Measurements from ENCODE around the gene S100A2. TPM values are rescaled to one million over a fixed set of nuclear protein-coding genes. Genes with fewer than 3 reads are reported as not detected.

Gene S100A2
- total and polyA plus RNA-seq, 2 of the 13 experiments (the other 11 are each of a cell fraction or from before 2014, with no cell fraction given) = 1.2 TPM

DNA sequence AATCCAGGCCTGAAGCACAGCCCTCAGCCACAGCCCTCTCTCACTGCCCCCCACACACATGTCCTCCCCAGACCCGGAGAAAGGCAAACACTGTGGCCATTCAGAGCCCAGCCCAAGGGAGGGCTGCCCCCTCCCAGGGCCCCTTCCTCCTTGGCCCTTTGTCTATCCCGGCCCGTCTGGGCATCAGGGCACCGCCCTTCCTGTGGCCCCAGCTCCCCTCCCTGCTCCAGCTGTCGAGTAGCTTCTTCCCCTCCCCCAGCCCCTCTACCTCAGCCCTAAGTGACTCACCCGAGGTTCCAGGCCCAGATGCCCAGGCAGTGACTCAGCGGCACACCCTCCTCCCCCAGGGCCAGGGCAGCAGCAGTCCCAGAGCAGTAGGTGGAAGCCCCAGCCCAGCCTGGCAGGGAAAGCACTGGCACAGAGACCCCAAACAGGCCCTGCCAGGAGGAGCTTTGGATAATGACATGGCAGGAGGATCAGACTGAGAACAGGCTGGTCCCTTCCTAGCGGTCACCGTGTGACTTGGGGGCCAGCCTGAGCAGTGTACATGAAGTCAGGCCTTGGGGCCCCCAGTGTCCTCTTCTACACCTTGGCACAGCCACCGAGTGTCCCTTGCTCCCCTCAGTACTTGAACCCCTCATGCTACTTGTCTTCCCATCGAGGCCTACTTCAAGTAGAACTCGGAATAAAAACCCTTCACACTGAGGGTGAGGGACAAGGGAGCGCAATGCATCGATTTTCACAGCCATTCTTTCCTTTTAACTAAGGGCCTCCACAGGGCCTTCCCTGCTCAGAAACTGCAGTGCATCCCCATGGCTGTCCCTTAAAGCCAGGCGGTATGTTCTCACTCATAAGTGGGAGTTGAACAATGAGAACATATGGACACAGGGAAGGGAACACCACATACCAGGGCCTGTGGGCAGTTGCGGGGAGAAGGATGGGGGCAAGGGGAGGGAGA is 1.0 kb upstream of the S100A2 start (continued):
- TF ChIP-seq PAWR (CRISPR knock-in tag; IDR thresholded peaks at IDR 0.05; ENCODE audit: borderline replicate concordance) (no peak), FOXO1 (CRISPR knock-in tag; IDR thresholded peaks at IDR 0.05) (peak; percentile 13; the same call in 1 of the 2 replicates), ZNF232 (CRISPR knock-in tag; IDR thresholded peaks at IDR 0.05; ENCODE audit: borderline replicate concordance) (no peak), SMARCE1 (IDR thresholded peaks at IDR 0.05; ENCODE audit: borderline replicate concordance) (no peak), HIVEP1 (CRISPR knock-in tag; IDR thresholded peaks at IDR 0.05) (no peak), ZSCAN25 (CRISPR knock-in tag; IDR thresholded peaks at IDR 0.05) (no peak), SCMH1 (CRISPR knock-in tag; IDR thresholded peaks at IDR 0.05; ENCODE audit: borderline replicate concordance) (no peak), SMAD9 (CRISPR knock-in tag; IDR thresholded peaks at IDR 0.05) (no peak), ZNF251 (CRISPR knock-in tag; IDR thresholded peaks at IDR 0.05) (no peak), ZNF788 (CRISPR knock-in tag; IDR thresholded peaks at IDR 0.05; ENCODE audit: borderline replicate concordance) (0 out of 2 replicates have a peak, but pooled peaks have one; percentile 12), TMF1 (CRISPR knock-in tag; IDR thresholded peaks at IDR 0.05; ENCODE audit: low read depth) (no peak), MZF1 (CRISPR knock-in tag; IDR thresholded peaks at IDR 0.05; ENCODE audit: borderline replicate concordance) (no peak), ZMYM2 (CRISPR knock-in tag; IDR thresholded peaks at IDR 0.05) (no peak), BHLHE40 (IDR thresholded peaks at IDR 0.05; ENCODE audit: low read length) (no peak), SIN3B (IDR thresholded peaks at IDR 0.05; ENCODE audit: low read length) (no peak), ZNF430 (CRISPR knock-in tag; IDR thresholded peaks at IDR 0.05) (no peak), ZNF674 (CRISPR knock-in tag; IDR thresholded peaks at IDR 0.05; ENCODE audit: low read depth) (no peak), MTA3 (CRISPR knock-in tag; IDR thresholded peaks at IDR 0.05) (no peak), ZMYM3 (CRISPR knock-in tag; IDR thresholded peaks at IDR 0.05) (no peak)
- TF ChIP-seq, protein P1, sequence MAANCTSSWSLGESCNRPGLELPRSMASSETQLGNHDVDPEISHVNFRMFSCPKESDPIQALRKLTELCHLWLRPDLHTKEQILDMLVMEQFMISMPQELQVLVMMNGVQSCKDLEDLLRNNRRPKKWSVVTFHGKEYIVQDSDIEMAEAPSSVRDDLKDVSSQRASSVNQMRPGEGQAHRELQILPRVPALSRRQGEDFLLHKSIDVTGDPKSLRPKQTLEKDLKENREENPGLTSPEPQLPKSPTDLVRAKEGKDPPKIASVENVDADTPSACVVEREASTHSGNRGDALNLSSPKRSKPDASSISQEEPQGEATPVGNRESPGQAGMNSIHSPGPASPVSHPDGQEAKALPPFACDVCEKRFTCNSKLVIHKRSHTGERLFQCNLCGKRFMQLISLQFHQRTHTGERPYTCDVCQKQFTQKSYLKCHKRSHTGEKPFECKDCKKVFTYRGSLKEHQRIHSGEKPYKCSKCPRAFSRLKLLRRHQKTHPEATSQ (CRISPR knock-in tag; IDR thresholded peaks at IDR 0.05; ENCODE audit: borderline replicate concordance) = no peak
- TF ChIP-seq, protein P2, sequence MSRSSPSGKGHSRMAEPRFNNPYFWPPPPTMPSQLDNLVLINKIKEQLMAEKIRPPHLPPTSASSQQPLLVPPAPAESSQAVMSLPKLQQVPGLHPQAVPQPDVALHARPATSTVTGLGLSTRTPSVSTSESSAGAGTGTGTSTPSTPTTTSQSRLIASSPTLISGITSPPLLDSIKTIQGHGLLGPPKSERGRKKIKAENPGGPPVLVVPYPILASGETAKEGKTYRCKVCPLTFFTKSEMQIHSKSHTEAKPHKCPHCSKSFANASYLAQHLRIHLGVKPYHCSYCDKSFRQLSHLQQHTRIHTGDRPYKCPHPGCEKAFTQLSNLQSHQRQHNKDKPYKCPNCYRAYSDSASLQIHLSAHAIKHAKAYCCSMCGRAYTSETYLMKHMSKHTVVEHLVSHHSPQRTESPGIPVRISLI (CRISPR knock-in tag; IDR thresholded peaks at IDR 0.05; ENCODE audit: borderline replicate concordance) = no peak
- TF ChIP-seq, protein P3, sequence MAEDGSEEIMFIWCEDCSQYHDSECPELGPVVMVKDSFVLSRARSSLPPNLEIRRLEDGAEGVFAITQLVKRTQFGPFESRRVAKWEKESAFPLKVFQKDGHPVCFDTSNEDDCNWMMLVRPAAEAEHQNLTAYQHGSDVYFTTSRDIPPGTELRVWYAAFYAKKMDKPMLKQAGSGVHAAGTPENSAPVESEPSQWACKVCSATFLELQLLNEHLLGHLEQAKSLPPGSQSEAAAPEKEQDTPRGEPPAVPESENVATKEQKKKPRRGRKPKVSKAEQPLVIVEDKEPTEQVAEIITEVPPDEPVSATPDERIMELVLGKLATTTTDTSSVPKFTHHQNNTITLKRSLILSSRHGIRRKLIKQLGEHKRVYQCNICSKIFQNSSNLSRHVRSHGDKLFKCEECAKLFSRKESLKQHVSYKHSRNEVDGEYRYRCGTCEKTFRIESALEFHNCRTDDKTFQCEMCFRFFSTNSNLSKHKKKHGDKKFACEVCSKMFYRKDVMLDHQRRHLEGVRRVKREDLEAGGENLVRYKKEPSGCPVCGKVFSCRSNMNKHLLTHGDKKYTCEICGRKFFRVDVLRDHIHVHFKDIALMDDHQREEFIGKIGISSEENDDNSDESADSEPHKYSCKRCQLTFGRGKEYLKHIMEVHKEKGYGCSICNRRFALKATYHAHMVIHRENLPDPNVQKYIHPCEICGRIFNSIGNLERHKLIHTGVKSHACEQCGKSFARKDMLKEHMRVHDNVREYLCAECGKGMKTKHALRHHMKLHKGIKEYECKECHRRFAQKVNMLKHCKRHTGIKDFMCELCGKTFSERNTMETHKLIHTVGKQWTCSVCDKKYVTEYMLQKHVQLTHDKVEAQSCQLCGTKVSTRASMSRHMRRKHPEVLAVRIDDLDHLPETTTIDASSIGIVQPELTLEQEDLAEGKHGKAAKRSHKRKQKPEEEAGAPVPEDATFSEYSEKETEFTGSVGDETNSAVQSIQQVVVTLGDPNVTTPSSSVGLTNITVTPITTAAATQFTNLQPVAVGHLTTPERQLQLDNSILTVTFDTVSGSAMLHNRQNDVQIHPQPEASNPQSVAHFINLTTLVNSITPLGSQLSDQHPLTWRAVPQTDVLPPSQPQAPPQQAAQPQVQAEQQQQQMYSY (CRISPR knock-in tag; IDR thresholded peaks at IDR 0.05) = no peak
- TF ChIP-seq, protein P4, sequence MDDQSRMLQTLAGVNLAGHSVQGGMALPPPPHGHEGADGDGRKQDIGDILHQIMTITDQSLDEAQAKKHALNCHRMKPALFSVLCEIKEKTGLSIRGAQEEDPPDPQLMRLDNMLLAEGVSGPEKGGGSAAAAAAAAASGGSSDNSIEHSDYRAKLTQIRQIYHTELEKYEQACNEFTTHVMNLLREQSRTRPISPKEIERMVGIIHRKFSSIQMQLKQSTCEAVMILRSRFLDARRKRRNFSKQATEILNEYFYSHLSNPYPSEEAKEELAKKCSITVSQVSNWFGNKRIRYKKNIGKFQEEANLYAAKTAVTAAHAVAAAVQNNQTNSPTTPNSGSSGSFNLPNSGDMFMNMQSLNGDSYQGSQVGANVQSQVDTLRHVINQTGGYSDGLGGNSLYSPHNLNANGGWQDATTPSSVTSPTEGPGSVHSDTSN (CRISPR knock-in tag; IDR thresholded peaks at IDR 0.05; ENCODE audit: borderline replicate concordance) = no peak

Measured in HepG2 (cell line).